Neural cell (in vitro differentiated cells): Measurements from ENCODE around the gene CHRNA4. TPM values are rescaled to one million over a fixed set of nuclear protein-coding genes. Genes with fewer than 3 reads are reported as not detected.

Experiments
- H2AFZ ChIP-seq: fragments of 200-600, 300-800 bp; sonication (generic), shearing (Covaris generic); 2 replicates; pipeline ENCODE4 v1.6.0; 2014; ENCODE audit warnings: low read depth, mild to moderate bottlenecking, antibody characterized with exemption, low read length, moderate library complexity
- H3F3A ChIP-seq: fragments of 200-600 bp; shearing (Covaris generic); 2 replicates; pipeline ENCODE4 v1.6.1; 2016; ENCODE audit warnings: mild to moderate bottlenecking, moderate library complexity, mixed read lengths, antibody characterized with exemption, low read length; ENCODE audit not compliant: insufficient read depth, poor library complexity, severe bottlenecking
- H3K27ac ChIP-seq: fragments of 200-600, 300-800 bp; sonication (generic), shearing (Covaris generic); 2 replicates; pipeline ENCODE4 v1.5.1; 2014; ENCODE audit warnings: mild to moderate bottlenecking, low read length, moderate library complexity
- H3K27me3 ChIP-seq: fragments of 300-800, 200-600 bp; sonication (generic), shearing (Covaris generic); 2 replicates; pipeline ENCODE4 v1.6.0; 2014; ENCODE audit warnings: mild to moderate bottlenecking, low read depth, low read length, moderate library complexity; ENCODE audit not compliant: insufficient read depth
- H3K36me3 ChIP-seq: fragments of 300-800, 200-600 bp; sonication (generic), shearing (Covaris generic); 2 replicates; pipeline ENCODE4 v1.5.1; 2014; ENCODE audit warnings: mild to moderate bottlenecking, antibody characterized with exemption, low read length, moderate library complexity; ENCODE audit not compliant: insufficient read depth
- H3K4me2 ChIP-seq: fragments of 300-800, 200-600 bp; sonication (generic), shearing (Covaris generic); 2 replicates; pipeline ENCODE4 v1.6.0; 2014; ENCODE audit warnings: mild to moderate bottlenecking, low read length
- H3K4me3 ChIP-seq: fragments of 300-800, 200-600 bp; sonication (generic), shearing (Covaris generic); 2 replicates; pipeline ENCODE4 v1.5.1; 2014; ENCODE audit warnings: mild to moderate bottlenecking, low read length, moderate library complexity
- H3K79me2 ChIP-seq: fragments of 200-600 bp; shearing (Covaris generic); replicated peaks from 2 replicates; pipeline ENCODE4 v1.6.0; 2014; ENCODE audit warnings: mild to moderate bottlenecking, low read length, moderate library complexity; ENCODE audit not compliant: insufficient read depth
- H3K9ac ChIP-seq: fragments of 300-800, 200-600 bp; sonication (generic), shearing (Covaris generic); 2 replicates; pipeline ENCODE4 v1.6.1; 2016; ENCODE audit warnings: mild to moderate bottlenecking, low read length, mixed read lengths
- H3K9me2 ChIP-seq: fragments of 200-600 bp; shearing (Covaris generic); 2 replicates; pipeline ENCODE4 v1.6.1; 2016; ENCODE audit warnings: mild to moderate bottlenecking, low read length, mixed read lengths; ENCODE audit not compliant: insufficient read depth
- H3K9me3 ChIP-seq: fragments of 200-600, 300-800 bp; sonication (generic), shearing (Covaris generic); 2 replicates; pipeline ENCODE4 v1.6.1; 2016; ENCODE audit warnings: mild to moderate bottlenecking, mixed run types, low read length, moderate library complexity, mixed read lengths
- H4K20me1 ChIP-seq: fragments of 200-600 bp; shearing (Covaris generic); 2 replicates; pipeline ENCODE4 v1.6.1; 2016; ENCODE audit warnings: mild to moderate bottlenecking, mixed run types; ENCODE audit not compliant: insufficient read depth
- EP300 ChIP-seq: fragments of 450-650 bp; conservative IDR thresholded peaks from 2 replicates; pipeline ENCODE4 v1.6.1; 2014; ENCODE audit warnings: antibody characterized with exemption, mild to moderate bottlenecking, moderate library complexity; ENCODE audit not compliant: poor library complexity, severe bottlenecking
- EZH2 ChIP-seq: fragments of 200-600, 300-800 bp; shearing (Covaris generic), sonication (generic); IDR thresholded peaks from 2 replicates; pipeline ENCODE4 v1.6.1; 2014; ENCODE audit warnings: antibody characterized with exemption, low read length, borderline replicate concordance, mild to moderate bottlenecking; ENCODE audit not compliant: insufficient read depth, poor library complexity, severe bottlenecking
- MXI1 ChIP-seq: fragments of 450-650 bp; conservative IDR thresholded peaks from 2 replicates; pipeline ENCODE4 v1.6.1; 2014; ENCODE audit warnings: antibody characterized with exemption, mild to moderate bottlenecking; ENCODE audit not compliant: poor library complexity, severe bottlenecking
- POLR2AphosphoS5 ChIP-seq: IDR thresholded peaks from 2 replicates; pipeline ENCODE4 v1.6.1; 2012
- RAD21 ChIP-seq: fragments of 450-650 bp; conservative IDR thresholded peaks from 2 replicates; pipeline ENCODE4 v1.6.1; 2014; ENCODE audit warnings: antibody characterized with exemption, mild to moderate bottlenecking, moderate library complexity
- SMC3 ChIP-seq: fragments of 450-650 bp; conservative IDR thresholded peaks from 2 replicates; pipeline ENCODE4 v1.6.1; 2014; ENCODE audit warnings: antibody characterized with exemption, mild to moderate bottlenecking, moderate library complexity; ENCODE audit not compliant: poor library complexity
- TAF1 ChIP-seq: IDR thresholded peaks from 2 replicates; pipeline ENCODE4 v1.6.1; 2012; ENCODE audit warnings: low read depth
- polyA plus RNA-seq: library from polyadenylated mRNA; depleted of rRNA; stranded (reverse); fragments of >200 nt; gene quantifications from 2 replicates; pipeline ENCODE4 v1.2.3, GENCODE V29; 2014
- TF ChIP-seq, protein P1 (sequence below): IDR thresholded peaks from 2 replicates; pipeline ENCODE4 v1.6.1; 2012; ENCODE audit warnings: borderline replicate concordance
- TF ChIP-seq, protein P2 (sequence below): fragments of 450-650 bp; IDR thresholded peaks from 2 replicates; pipeline ENCODE4 v1.5.1; 2014; ENCODE audit warnings: antibody characterized with exemption, mild to moderate bottlenecking, moderate library complexity; ENCODE audit not compliant: poor library complexity, severe bottlenecking

The CHRNA4 gene
- polyA plus RNA-seq, 1 donor from 2014 or later, result 6.8 TPM

- Histone ChIP-seq H4K20me1 (no peaks in the 10 kb centered on the region), H3K9me3 (no peaks in the 10 kb centered on the region), H3K36me3 (no peaks in the 10 kb centered on the region), H3K27ac (no peak overlapping the region), H3K9me2 (no peaks in the 10 kb centered on the region), H2AFZ (no peak overlapping the region), H3F3A (no peaks in the 10 kb centered on the region), H3K27me3 (no peaks in the 10 kb centered on the region), H3K79me2 (no peaks in the 10 kb centered on the region), H3K4me3 (no peak overlapping the region), H3K4me2 (no peak overlapping the region), H3K9ac (no peak overlapping the region)
- TF ChIP-seq MXI1, result no peak
- no peak for TF ChIP-seq POLR2AphosphoS5
- TF ChIP-seq EZH2, result no peak
Measured at GRCh38 chr20:63382551-63383300, 21.6 kb upstream of the CHRNA4 start.

GRCh38 chr20:63381781-63382431, 20.8 kb upstream of the CHRNA4 start:
- no peaks in the 10 kb centered on the region for H3F3A ChIP-seq
- no peaks in the 10 kb centered on the region for H3K36me3 ChIP-seq
- no peak overlapping the region for H3K9ac ChIP-seq
- no peak overlapping the region for H2AFZ ChIP-seq
- no peak overlapping the region for H3K27ac ChIP-seq
- no peak for TF ChIP-seq POLR2AphosphoS5
- no peak for TF ChIP-seq EP300
- TF ChIP-seq, protein P1, sequence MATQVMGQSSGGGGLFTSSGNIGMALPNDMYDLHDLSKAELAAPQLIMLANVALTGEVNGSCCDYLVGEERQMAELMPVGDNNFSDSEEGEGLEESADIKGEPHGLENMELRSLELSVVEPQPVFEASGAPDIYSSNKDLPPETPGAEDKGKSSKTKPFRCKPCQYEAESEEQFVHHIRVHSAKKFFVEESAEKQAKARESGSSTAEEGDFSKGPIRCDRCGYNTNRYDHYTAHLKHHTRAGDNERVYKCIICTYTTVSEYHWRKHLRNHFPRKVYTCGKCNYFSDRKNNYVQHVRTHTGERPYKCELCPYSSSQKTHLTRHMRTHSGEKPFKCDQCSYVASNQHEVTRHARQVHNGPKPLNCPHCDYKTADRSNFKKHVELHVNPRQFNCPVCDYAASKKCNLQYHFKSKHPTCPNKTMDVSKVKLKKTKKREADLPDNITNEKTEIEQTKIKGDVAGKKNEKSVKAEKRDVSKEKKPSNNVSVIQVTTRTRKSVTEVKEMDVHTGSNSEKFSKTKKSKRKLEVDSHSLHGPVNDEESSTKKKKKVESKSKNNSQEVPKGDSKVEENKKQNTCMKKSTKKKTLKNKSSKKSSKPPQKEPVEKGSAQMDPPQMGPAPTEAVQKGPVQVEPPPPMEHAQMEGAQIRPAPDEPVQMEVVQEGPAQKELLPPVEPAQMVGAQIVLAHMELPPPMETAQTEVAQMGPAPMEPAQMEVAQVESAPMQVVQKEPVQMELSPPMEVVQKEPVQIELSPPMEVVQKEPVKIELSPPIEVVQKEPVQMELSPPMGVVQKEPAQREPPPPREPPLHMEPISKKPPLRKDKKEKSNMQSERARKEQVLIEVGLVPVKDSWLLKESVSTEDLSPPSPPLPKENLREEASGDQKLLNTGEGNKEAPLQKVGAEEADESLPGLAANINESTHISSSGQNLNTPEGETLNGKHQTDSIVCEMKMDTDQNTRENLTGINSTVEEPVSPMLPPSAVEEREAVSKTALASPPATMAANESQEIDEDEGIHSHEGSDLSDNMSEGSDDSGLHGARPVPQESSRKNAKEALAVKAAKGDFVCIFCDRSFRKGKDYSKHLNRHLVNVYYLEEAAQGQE, result no peak
- no peak for TF ChIP-seq TAF1
- no peak for TF ChIP-seq EZH2
- TF ChIP-seq, protein P2, sequence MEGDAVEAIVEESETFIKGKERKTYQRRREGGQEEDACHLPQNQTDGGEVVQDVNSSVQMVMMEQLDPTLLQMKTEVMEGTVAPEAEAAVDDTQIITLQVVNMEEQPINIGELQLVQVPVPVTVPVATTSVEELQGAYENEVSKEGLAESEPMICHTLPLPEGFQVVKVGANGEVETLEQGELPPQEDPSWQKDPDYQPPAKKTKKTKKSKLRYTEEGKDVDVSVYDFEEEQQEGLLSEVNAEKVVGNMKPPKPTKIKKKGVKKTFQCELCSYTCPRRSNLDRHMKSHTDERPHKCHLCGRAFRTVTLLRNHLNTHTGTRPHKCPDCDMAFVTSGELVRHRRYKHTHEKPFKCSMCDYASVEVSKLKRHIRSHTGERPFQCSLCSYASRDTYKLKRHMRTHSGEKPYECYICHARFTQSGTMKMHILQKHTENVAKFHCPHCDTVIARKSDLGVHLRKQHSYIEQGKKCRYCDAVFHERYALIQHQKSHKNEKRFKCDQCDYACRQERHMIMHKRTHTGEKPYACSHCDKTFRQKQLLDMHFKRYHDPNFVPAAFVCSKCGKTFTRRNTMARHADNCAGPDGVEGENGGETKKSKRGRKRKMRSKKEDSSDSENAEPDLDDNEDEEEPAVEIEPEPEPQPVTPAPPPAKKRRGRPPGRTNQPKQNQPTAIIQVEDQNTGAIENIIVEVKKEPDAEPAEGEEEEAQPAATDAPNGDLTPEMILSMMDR, result peak; percentile 99
- peak; percentile 99 for TF ChIP-seq RAD21
- peak; percentile 98 for TF ChIP-seq SMC3
- no peak for TF ChIP-seq MXI1
- no peak overlapping the region for H3K4me3 ChIP-seq
- H3K9me3 ChIP-seq, result no peaks in the 10 kb centered on the region
- no peaks in the 10 kb centered on the region for H4K20me1 ChIP-seq
- H3K9me2 ChIP-seq, result no peaks in the 10 kb centered on the region
- H3K27me3 ChIP-seq, result no peaks in the 10 kb centered on the region
- H3K79me2 ChIP-seq, result no peaks in the 10 kb centered on the region
- H3K4me2 ChIP-seq, result no peak overlapping the region
